Urinary bladder (tissue), 4 donors: ENCODE results near the gene CLK4. TPM values are rescaled to one million over a fixed set of nuclear protein-coding genes. Genes with fewer than 3 reads are reported as not detected.

Experiments used
- DNase-seq: peaks from one replicate; pipeline ENCODE4 v3.0.0-alpha.2; 2015; ENCODE audit errors: extremely low spot score
- H3K27ac ChIP-seq: one replicate; pipeline ENCODE4 v1.5.1; 2013; ENCODE audit warnings: low read depth, mild to moderate bottlenecking, moderate library complexity
- H3K36me3 ChIP-seq: one replicate; pipeline ENCODE4 v1.6.1; 2013; ENCODE audit warnings: mild to moderate bottlenecking, moderate library complexity; ENCODE audit not compliant: insufficient read depth
- H3K4me1 ChIP-seq: one replicate; pipeline ENCODE4 v1.6.1; 2013; ENCODE audit warnings: mild to moderate bottlenecking, moderate library complexity; ENCODE audit not compliant: insufficient read depth
- H3K4me3 ChIP-seq: one replicate; pipeline ENCODE4 v1.5.1; 2013; ENCODE audit warnings: low read depth, low read length
- WGBS: extraction: QIAGEN DNeasy Blood & Tissue Kit; methylation state at CpG from one replicate; pipeline ENCODE4 v1.1.7; 2013; 5-methylcytosine and 5-hydroxymethylcytosine counted together
- polyA plus RNA-seq: library from polyadenylated mRNA; stranded (reverse); fragments of 200-250 nt; gene quantifications from one replicate; pipeline ENCODE4 v1.2.3, GENCODE V29; 2013
- small RNA-seq: library from RNA; depleted of rRNA; stranded (forward); fragments of <200 nt; gene quantifications from one replicate; pipeline ENCODE3, GENCODE V24; 2014
- total RNA-seq: library from RNA; depleted of rRNA; stranded (reverse); fragments of >200 nt; gene quantifications from one replicate; pipeline ENCODE4 v1.2.3, GENCODE V29; 2014
- donor health status: healthy with polysubstance abuse.
- donor health status: healthy.

Gene CLK4
- total and polyA plus RNA-seq, 2 donors, result 14.6 to 76.4 TPM

DNA sequence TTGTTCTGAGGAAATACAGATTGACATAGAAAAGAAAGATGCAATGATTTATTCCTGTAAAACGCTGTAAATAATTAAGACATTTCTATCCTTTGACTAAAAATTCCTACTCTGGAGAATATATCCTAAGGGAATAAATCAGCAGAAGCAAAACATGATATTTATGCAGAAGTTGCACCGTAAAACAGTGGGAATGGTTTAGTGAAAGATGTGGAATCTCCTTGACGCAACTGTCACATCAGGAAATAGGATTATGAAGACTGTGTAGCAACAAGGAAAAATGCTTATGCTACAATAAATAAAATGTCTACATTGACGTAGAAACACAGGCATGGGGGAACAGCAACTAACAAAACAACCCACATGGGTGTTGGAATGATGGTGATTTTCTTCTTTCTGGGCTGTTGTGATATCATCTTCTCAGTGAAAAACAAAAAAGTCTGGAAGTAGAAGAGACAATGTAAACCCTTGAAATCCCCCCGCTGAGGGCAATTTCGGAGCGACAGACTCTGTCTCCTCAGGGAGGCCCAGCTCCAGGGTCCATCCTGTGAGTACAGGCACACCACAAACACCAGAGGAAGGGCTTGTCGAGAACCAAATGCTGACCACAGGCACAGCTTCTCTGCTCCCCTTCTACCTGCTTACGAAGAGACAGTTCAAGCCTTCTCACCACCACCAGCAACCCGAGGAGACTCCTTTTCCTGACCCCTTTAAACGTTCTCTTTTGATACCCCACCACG is 61.9 kb downstream of the CLK4 start:
- H3K4me1 ChIP-seq, result no peaks in the 10 kb centered on the region
- no peak overlapping the region for H3K4me3 ChIP-seq
- 39% methylated on average over 12 of the region's 12 CpGs for WGBS
- no peaks in the 10 kb centered on the region for H3K36me3 ChIP-seq
- H3K27ac ChIP-seq, result no peak overlapping the region
- DNase-seq, result no peak

GRCh38 chr5:178564397-178564796 is 62.5 kb downstream of the CLK4 start:
- H3K36me3 ChIP-seq, result no peaks in the 10 kb centered on the region
- H3K4me3 ChIP-seq, result no peak overlapping the region
- no peaks in the 10 kb centered on the region for H3K4me1 ChIP-seq
- WGBS, result 25% methylated on average over 4 of the region's 4 CpGs
- H3K27ac ChIP-seq, result no peak overlapping the region
- DNase-seq, result no peak

DNA sequence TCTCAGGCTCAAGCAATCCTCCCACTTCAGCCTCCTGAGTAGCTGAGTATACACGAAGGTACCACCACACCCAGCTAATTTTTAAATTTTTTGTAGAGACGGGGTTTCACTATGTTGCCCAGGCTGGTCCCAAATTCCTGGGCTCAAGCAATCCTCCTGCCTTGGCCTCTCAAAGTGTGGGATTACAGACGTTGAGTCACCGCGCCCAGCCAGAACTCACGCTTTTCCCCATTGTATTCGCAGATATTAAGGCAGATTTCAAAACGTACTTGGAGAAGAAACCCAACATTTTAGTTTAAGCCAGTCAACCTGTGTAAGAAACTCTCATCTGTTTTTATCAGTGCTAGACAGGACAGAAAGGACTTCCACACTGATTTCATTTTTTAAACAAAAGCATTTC is 63.2 kb downstream of the CLK4 start:
- no peak for DNase-seq
- Histone ChIP-seq H3K27ac (no peak overlapping the region), H3K4me3 (no peak overlapping the region), H3K36me3 (no peaks in the 10 kb centered on the region), H3K4me1 (no peaks in the 10 kb centered on the region)
- 83% methylated on average over 8 of the region's 8 CpGs for WGBS

DNA sequence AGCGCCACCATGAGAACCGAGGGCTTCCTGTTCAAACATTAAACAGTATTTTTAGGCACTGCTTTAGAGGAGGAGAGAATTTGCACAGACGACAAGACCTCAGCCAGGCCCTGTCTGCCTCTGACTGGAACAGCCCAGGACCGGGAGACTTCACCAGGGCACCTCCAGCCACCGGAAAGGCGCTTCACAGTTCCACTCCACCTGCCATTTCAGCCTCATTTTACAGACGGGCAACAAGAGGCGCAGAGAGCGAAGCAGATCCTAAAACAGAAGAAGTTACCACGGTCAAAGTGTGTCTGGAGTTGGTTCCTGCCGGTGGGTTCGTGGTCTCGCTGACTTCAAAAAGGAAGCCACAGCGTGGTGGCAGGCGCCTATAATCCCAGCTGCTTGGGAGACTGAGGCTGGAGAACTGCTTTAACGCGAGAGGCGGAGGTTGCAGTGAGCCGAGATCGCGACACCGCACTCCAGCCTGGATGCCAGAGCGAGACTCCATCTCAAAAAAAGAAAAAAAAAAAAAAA is 65.0 kb downstream of the CLK4 start:
- WGBS, result 86% methylated on average over 23 of the region's 23 CpGs
- H3K27ac ChIP-seq, result no peak overlapping the region

DNA sequence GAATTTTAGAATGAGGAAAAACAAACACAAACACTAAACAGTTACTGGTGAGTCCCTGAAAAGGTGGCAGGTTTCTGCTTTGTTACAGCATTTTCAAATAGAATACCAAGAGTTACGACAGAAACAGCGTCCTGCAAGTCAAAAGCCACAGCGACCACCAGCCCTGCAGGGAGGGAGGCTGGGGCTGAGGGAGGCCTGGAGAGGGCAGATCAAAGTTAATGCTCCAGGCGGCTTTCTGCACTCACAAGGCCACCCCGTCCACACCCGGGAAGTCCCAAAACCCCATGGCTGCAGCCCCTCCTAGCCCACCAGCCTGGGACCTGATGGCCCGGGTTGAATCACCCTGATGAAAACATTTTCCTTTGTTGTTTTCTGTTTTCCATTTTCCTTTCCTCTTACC is 65.9 kb downstream of the CLK4 start:
- no peak overlapping the region for H3K4me3 ChIP-seq
- 85% methylated on average over 7 of the region's 7 CpGs for WGBS
- no peaks in the 10 kb centered on the region for H3K4me1 ChIP-seq
- no peak for DNase-seq
- H3K27ac ChIP-seq, result no peak overlapping the region
- no peaks in the 10 kb centered on the region for H3K36me3 ChIP-seq

More for the DNA sequence above, 65.0 kb downstream of the CLK4 start:
- no peaks in the 10 kb centered on the region for H3K36me3 ChIP-seq
- DNase-seq, result no peak
- H3K4me3 ChIP-seq, result no peak overlapping the region
- no peaks in the 10 kb centered on the region for H3K4me1 ChIP-seq

- H3K27ac ChIP-seq, result no peak overlapping the region
- DNase-seq, result no peak
- 79% methylated on average over 11 of the region's 11 CpGs for WGBS
- H3K36me3 ChIP-seq, result no peaks in the 10 kb centered on the region
- no peak overlapping the region for H3K4me3 ChIP-seq
- H3K4me1 ChIP-seq, result no peaks in the 10 kb centered on the region
These were observed 69.4 kb downstream of the CLK4 start for GRCh38 chr5:178557416-178557815.

DNA sequence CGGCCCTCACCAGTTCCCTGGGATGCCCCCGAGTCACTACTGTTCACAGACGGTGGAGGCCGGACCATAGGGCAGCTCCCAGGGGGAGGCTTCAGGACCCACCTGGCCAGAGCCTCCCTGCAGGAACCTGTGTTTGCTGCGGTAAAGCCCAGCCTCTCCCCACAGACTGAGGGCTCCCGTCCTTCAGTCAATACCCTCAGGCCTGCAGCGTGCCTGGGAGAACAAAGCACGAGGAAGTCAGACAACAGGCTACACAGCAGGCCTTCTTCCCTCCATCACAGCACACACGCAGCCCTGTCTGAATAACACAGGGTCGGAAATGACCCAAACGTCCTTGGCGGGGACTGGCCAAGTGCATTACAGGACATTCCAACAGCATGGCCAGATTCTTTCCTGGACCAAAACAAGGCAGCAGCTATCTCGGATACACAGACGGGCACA is 71.1 kb downstream of the CLK4 start:
- Histone ChIP-seq H3K4me3 (no peak overlapping the region), H3K27ac (no peak overlapping the region), H3K4me1 (no peaks in the 10 kb centered on the region), H3K36me3 (no peaks in the 10 kb centered on the region)
- WGBS, result 88% methylated on average over 14 of the region's 14 CpGs
- DNase-seq, result no peak

DNA sequence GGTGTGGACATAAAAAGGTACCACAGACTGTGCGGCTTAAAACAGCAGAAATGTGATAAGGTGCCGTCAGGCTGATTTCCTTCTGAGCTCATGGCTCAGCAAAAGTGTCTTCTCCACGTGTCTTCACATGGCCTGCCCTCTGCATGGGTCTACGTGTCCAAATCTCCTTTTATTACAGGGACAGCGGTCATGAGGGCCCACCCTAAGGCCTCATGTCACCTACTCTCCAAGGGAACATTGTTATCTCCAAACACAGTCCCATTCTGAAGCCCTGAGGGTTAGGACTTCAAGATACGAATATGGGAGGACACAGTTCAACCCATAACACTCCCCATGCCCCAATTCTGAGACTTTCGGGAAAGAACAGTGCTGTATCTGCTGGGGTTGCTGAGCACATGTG is 71.8 kb downstream of the CLK4 start:
- Histone ChIP-seq H3K4me3 (no peak overlapping the region), H3K27ac (no peak overlapping the region), H3K4me1 (no peaks in the 10 kb centered on the region), H3K36me3 (no peaks in the 10 kb centered on the region)
- WGBS, result 90% methylated on average over 7 of the region's 7 CpGs
- no peak for DNase-seq

- no peaks in the 10 kb centered on the region for H3K4me1 ChIP-seq
- no peaks in the 10 kb centered on the region for H3K36me3 ChIP-seq
- 96% methylated on average over 11 of the region's 11 CpGs for WGBS
- H3K4me3 ChIP-seq, result no peak overlapping the region
- no peak overlapping the region for H3K27ac ChIP-seq
- no peak for DNase-seq
These were observed 72.5 kb downstream of the CLK4 start for GRCh38 chr5:178554311-178554710.

DNA sequence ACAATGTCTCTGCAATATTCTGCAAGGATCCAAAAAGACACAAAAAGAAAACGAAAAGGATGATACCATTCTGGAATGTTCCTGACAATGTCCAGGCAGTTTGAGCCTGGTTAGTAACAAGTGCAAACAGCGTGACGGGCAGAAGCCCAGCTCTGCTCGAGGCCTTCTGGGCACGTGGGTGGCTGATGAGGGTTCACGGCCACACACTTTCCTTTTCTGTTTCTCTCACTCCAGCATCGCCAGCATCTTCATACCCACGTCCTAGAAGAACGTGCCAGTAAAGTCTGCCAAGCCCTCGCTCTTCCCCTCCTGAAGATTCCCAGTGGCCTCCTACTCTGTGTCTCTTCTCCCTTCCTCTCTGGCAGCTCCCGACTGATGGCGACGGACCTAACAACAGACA is 73.3 kb downstream of the CLK4 start:
- DNase-seq, result no peak
- Histone ChIP-seq H3K4me1 (no peaks in the 10 kb centered on the region), H3K4me3 (no peak overlapping the region), H3K36me3 (no peaks in the 10 kb centered on the region), H3K27ac (no peak overlapping the region)
- WGBS, result 73% methylated on average over 13 of the region's 13 CpGs

Small RNA genes within 50 kb of the gene (small RNA-seq; reads per million reads assigned to genes)
- not detected for gene RN7SKP70

Other genes starting within 250 kb of the CLK4 start
- gene COL23A1, start 36.7 kb downstream of the CLK4 start, total RNA-seq, result 0.90 TPM
- gene COL23A1, start 36.7 kb downstream of the CLK4 start, polyA plus RNA-seq, result 0.87 TPM
- 17.3 TPM for gene ZNF354A, start 103.6 kb upstream of the CLK4 start, total RNA-seq
- gene ZNF354A, start 103.6 kb upstream of the CLK4 start, polyA plus RNA-seq, result 10.9 TPM
- gene ZNF354B, start 232.9 kb upstream of the CLK4 start, total RNA-seq, result 34.5 TPM
- gene ZNF354B, start 232.9 kb upstream of the CLK4 start, polyA plus RNA-seq, result 11.2 TPM